Neural cell (in vitro differentiated cells): ENCODE data around the gene FERD3L.

Source experiments
- EZH2 ChIP-seq: fragments of 200-600, 300-800 bp; shearing (Covaris generic), sonication (generic); IDR thresholded peaks from 2 replicates; pipeline ENCODE4 v1.6.1; 2014; ENCODE audit warnings: antibody characterized with exemption, low read length, borderline replicate concordance, mild to moderate bottlenecking; ENCODE audit not compliant: insufficient read depth, poor library complexity, severe bottlenecking
- POLR2AphosphoS5 ChIP-seq: IDR thresholded peaks from 2 replicates; pipeline ENCODE4 v1.6.1; 2012
- RAD21 ChIP-seq: fragments of 450-650 bp; conservative IDR thresholded peaks from 2 replicates; pipeline ENCODE4 v1.6.1; 2014; ENCODE audit warnings: antibody characterized with exemption, mild to moderate bottlenecking, moderate library complexity
- TAF1 ChIP-seq: IDR thresholded peaks from 2 replicates; pipeline ENCODE4 v1.6.1; 2012; ENCODE audit warnings: low read depth
- TF ChIP-seq, protein P1 (sequence below): fragments of 450-650 bp; IDR thresholded peaks from 2 replicates; pipeline ENCODE4 v1.5.1; 2014; ENCODE audit warnings: antibody characterized with exemption, mild to moderate bottlenecking, moderate library complexity; ENCODE audit not compliant: poor library complexity, severe bottlenecking

DNA sequence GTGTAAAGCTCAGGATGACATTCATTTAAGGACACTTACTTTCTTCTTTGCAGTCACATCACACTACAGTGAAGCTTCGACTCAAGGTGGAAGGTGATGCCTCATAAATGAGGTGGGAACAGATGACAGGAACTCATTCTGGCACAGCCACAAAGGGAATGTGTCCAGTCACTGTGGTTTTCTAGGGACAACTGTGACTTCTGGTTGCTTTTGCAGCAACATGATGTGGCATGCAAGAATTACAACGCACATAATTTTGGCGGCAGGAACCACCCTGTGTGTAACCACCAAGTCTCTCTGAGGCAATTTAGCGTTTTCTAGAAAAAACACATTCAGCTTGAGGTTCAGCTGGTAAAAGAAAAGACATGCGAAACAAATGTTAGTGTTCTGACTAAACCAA, 32.0 kb upstream of the FERD3L start:
- TF ChIP-seq EZH2 (no peak), TAF1 (no peak), POLR2AphosphoS5 (no peak), RAD21 (no peak)
- TF ChIP-seq, protein P1, sequence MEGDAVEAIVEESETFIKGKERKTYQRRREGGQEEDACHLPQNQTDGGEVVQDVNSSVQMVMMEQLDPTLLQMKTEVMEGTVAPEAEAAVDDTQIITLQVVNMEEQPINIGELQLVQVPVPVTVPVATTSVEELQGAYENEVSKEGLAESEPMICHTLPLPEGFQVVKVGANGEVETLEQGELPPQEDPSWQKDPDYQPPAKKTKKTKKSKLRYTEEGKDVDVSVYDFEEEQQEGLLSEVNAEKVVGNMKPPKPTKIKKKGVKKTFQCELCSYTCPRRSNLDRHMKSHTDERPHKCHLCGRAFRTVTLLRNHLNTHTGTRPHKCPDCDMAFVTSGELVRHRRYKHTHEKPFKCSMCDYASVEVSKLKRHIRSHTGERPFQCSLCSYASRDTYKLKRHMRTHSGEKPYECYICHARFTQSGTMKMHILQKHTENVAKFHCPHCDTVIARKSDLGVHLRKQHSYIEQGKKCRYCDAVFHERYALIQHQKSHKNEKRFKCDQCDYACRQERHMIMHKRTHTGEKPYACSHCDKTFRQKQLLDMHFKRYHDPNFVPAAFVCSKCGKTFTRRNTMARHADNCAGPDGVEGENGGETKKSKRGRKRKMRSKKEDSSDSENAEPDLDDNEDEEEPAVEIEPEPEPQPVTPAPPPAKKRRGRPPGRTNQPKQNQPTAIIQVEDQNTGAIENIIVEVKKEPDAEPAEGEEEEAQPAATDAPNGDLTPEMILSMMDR = no peak
